A673 (cell line): ENCODE results near the gene C12orf42.

ENCODE experiments used
- CTCF ChIP-seq: fragments of 300-800, 200-600 bp; sonication (generic); conservative IDR thresholded peaks from 2 replicates; pipeline ENCODE4 v1.5.1; 2017; ENCODE audit warnings: low read depth, mild to moderate bottlenecking, antibody characterized with exemption, low read length, moderate library complexity, mixed read lengths
- EZH2 ChIP-seq: fragments of 200-600 bp; sonication (generic); IDR thresholded peaks from 2 replicates; pipeline ENCODE4 v1.6.1; 2017; ENCODE audit warnings: borderline replicate concordance, low read depth, mild to moderate bottlenecking, mixed read lengths, antibody characterized with exemption, low read length; ENCODE audit not compliant: poor library complexity, severe bottlenecking

DNA sequence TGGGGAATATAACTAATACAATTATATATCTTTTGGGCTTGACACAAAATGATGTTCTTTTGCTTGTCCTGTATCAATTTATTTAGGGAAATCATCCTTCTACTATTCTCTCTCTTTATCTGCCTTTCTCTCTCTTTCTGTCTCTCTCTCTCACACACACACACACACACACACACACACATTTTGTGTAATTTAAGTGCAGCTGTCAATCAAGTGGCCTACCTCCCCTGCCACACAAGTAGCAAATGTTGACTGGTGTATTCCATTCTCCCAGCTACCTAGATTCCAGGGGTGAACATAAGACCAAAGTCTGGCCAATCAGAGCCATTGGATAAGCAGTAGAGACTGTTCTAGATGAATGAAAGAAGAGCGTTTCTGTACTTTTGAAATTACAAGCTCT is 127.6 kb downstream of the C12orf42 start:
- TF ChIP-seq CTCF (no peak), EZH2 (no peak)
